PC-3 (cell line): Measurements from ENCODE around the gene DPP7.

Source experiments
- CTCF ChIP-seq: fragments of 300-600 bp; sonication (generic); conservative IDR thresholded peaks from 2 replicates; pipeline ENCODE4 v1.5.1; 2017; ENCODE audit warnings: antibody characterized with exemption, low read depth, mild to moderate bottlenecking, low read length
- EZH2 ChIP-seq: fragments of 300-600 bp; sonication (generic); IDR thresholded peaks from one replicate; pipeline ENCODE4 v1.6.1; 2017; ENCODE audit warnings: antibody characterized with exemption, mild to moderate bottlenecking, low read length; ENCODE audit not compliant: unreplicated experiment
- EZH2phosphoT487 ChIP-seq: fragments of 300-600 bp; sonication (generic); IDR thresholded peaks from 2 replicates; pipeline ENCODE4 v1.6.1; 2018; ENCODE audit warnings: mild to moderate bottlenecking, antibody characterized with exemption, low read length, borderline replicate concordance

- no peak for TF ChIP-seq CTCF
- TF ChIP-seq EZH2 = no peak
- TF ChIP-seq EZH2phosphoT487 = no peak
Observed at GRCh38 chr9:137160716-137161557, 46.4 kb upstream of the DPP7 start.
